ENCODE data around the gene TBC1D3B. TPM values are rescaled to one million over a fixed set of nuclear protein-coding genes. Genes with fewer than 3 reads are reported as not detected.
"Not testable (repeated sequence)": the region's sequence is repeated elsewhere in the genome, so short reads cannot be mapped to it uniquely, and the experiment has no call there.

Gene TBC1D3B
- total and polyA plus RNA-seq, 2 of the 13 experiments (the other 11 are each of a cell fraction or from before 2014, with no cell fraction given), result 1.1 to 1.8 TPM

GRCh38 chr17:36210439-36211211, 34.2 kb upstream of the TBC1D3B start, which contains the start of gene CCL4L2:
CCL4L2 (plus strand) TSS chr17:36211063.
- H3K9me3 ChIP-seq (ENCODE audit: low read length); H2AFZ ChIP-seq (ENCODE audit: low read length); H3K79me2 ChIP-seq (ENCODE audit: insufficient read depth, low read length); FAIRE-seq; H3K4me3 ChIP-seq (replicated peaks in 1 of 3; ENCODE audit: insufficient read depth in 1 of 3, low read depth in 2 of 3, low read length in 3 of 3); H4K20me1 ChIP-seq (ENCODE audit: insufficient read depth, low read length); BruUV-seq (replicated peaks); in situ Hi-C loops (cut with HindIII; ENCODE audit: extremely low pct_ligation_motif_present, low pct_unique_long_range_greater_than_20kb); H3K4me2 ChIP-seq (ENCODE audit: low read depth, low read length); ATAC-seq; intact Hi-C loops (cut with micrococcal nuclease; ENCODE audit: unreplicated experiment); H3K9ac ChIP-seq (ENCODE audit: insufficient read depth, low read depth, low read length); H3K27ac ChIP-seq (ENCODE audit: extremely low read length, insufficient read depth, low read length); H3K36me3 ChIP-seq (replicated peaks in 1 of 2; ENCODE audit: control insufficient read depth in 1 of 2, insufficient read depth in 2 of 2, low read length in 2 of 2); DNase-seq (ENCODE audit: low spot score); CTCF ChIA-PET (ENCODE audit: low intra/inter-chr PET ratio, low total read pairs); POLR2A ChIA-PET; H3K4me1 ChIP-seq (ENCODE audit: insufficient read depth, low read length); TF ChIP-seq CREB1, ATF7 (CRISPR knock-in tag; IDR thresholded peaks at IDR 0.05): not testable (repeated sequence)
- 14% methylated on average over 7 of the region's 7 CpGs for WGBS (ENCODE audit: low lambda C conversion rate)
- peaks cover 2 to 18% of the 10 kb centered on the region in 2 experiments; a peak in 4 of 5 replicates for H3K27me3 ChIP-seq (ENCODE audit: control insufficient read depth in 1 of 2, insufficient read depth in 2 of 2, low read length in 2 of 2)
- peak; percentile 17; the same call in 1 of the 2 replicates for TF ChIP-seq CREB1 (IDR thresholded peaks at IDR 0.05)
- TF ChIP-seq ATF7 (IDR thresholded peaks at IDR 0.05), result peak; percentile 87

DNA sequence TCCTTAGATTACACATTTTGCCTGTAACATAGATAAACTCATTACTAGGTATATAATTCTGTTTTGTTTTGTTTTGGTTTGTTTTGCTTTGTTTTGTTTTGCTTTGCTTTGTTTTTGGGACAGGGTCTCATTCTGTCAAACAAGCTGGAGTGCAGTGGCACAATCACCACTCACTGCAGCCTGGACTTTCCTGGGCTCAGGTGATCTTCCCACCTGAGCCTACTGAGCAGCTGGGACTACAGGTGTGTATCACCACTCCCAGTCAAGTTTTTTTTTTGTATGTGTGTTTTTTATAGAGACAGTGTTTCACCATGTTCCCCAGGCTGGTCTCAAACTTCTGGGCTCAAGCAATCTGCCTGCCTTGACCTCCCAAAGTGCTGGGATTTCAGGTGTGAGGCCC, 33.1 kb upstream of the TBC1D3B start:
- H3K9me3 ChIP-seq (ENCODE audit: low read length), result no peaks in the 10 kb centered on the region
- no peaks in the 10 kb centered on the region for H3K36me3 ChIP-seq (replicated peaks in 1 of 2; ENCODE audit: control insufficient read depth in 1 of 2, insufficient read depth in 2 of 2, low read length in 2 of 2)
- H3K9ac ChIP-seq (ENCODE audit: insufficient read depth, low read depth, low read length), result no peak overlapping the region
- H3K79me2 ChIP-seq (ENCODE audit: insufficient read depth, low read length), result no peaks in the 10 kb centered on the region
- no peak overlapping the region for H3K4me3 ChIP-seq (replicated peaks in 1 of 3; ENCODE audit: insufficient read depth in 1 of 3, low read depth in 2 of 3, low read length in 3 of 3)
- no peak for ATAC-seq
- H3K27ac ChIP-seq (ENCODE audit: extremely low read length, insufficient read depth, low read length), result no peak overlapping the region
- DNase-seq (ENCODE audit: low spot score), result no peak
- H3K4me1 ChIP-seq (ENCODE audit: insufficient read depth, low read length), result no peaks in the 10 kb centered on the region
- CTCF ChIA-PET (ENCODE audit: low intra/inter-chr PET ratio, low total read pairs), result no interaction called here
- BruUV-seq (replicated peaks), result no TSS peak
- peaks cover 0 to 18% of the 10 kb centered on the region in 2 experiments; a peak in 3 of 5 replicates for H3K27me3 ChIP-seq (ENCODE audit: control insufficient read depth in 1 of 2, insufficient read depth in 2 of 2, low read length in 2 of 2)
- no peak overlapping the region for H2AFZ ChIP-seq (ENCODE audit: low read length)
- intact Hi-C loops (cut with micrococcal nuclease; ENCODE audit: unreplicated experiment) (no loop called here), in situ Hi-C loops (cut with HindIII; ENCODE audit: extremely low pct_ligation_motif_present, low pct_unique_long_range_greater_than_20kb) (no loop called here)
- no peak overlapping the region for H3K4me2 ChIP-seq (ENCODE audit: low read depth, low read length)
- POLR2A ChIA-PET, result no interaction called here
- no peak for FAIRE-seq
- TF ChIP-seq, protein P1, sequence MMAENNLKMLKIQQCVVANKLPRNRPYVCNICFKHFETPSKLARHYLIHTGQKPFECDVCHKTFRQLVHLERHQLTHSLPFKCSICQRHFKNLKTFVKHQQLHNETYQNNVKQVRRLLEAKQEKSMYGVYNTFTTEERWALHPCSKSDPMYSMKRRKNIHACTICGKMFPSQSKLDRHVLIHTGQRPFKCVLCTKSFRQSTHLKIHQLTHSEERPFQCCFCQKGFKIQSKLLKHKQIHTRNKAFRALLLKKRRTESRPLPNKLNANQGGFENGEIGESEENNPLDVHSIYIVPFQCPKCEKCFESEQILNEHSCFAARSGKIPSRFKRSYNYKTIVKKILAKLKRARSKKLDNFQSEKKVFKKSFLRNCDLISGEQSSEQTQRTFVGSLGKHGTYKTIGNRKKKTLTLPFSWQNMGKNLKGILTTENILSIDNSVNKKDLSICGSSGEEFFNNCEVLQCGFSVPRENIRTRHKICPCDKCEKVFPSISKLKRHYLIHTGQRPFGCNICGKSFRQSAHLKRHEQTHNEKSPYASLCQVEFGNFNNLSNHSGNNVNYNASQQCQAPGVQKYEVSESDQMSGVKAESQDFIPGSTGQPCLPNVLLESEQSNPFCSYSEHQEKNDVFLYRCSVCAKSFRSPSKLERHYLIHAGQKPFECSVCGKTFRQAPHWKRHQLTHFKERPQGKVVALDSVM (CRISPR knock-in tag; IDR thresholded peaks at IDR 0.05), result no peak
- TF ChIP-seq TEAD3 (CRISPR knock-in tag; optimal IDR thresholded peaks at IDR 0.05; ENCODE audit: borderline replicate concordance) (no peak), BHLHE40 (IDR thresholded peaks at IDR 0.05; ENCODE audit: low read length) (no peak), RBAK (CRISPR knock-in tag; IDR thresholded peaks at IDR 0.05) (no peak), PPARG (CRISPR knock-in tag; conservative IDR thresholded peaks at IDR 0.05) (no peak), RARG (CRISPR knock-in tag; IDR thresholded peaks at IDR 0.05; ENCODE audit: low read depth) (no peak), ARNT2 (CRISPR knock-in tag; IDR thresholded peaks at IDR 0.05; ENCODE audit: low read depth) (no peak)
- TF ChIP-seq, protein P2, sequence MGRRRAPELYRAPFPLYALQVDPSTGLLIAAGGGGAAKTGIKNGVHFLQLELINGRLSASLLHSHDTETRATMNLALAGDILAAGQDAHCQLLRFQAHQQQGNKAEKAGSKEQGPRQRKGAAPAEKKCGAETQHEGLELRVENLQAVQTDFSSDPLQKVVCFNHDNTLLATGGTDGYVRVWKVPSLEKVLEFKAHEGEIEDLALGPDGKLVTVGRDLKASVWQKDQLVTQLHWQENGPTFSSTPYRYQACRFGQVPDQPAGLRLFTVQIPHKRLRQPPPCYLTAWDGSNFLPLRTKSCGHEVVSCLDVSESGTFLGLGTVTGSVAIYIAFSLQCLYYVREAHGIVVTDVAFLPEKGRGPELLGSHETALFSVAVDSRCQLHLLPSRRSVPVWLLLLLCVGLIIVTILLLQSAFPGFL (CRISPR knock-in tag; IDR thresholded peaks at IDR 0.05), result no peak
- no peaks in the 10 kb centered on the region for H4K20me1 ChIP-seq (ENCODE audit: insufficient read depth, low read length)
